Aorta (tissue), 5 donors: ENCODE results near the gene HKDC1. TPM values are rescaled to one million over a fixed set of nuclear protein-coding genes. Genes with fewer than 3 reads are reported as not detected.
A peak's percentile ranks its signal among the peaks of the same experiment; 100 is the strongest.
"Not testable (repeated sequence)": the region's sequence is repeated elsewhere in the genome, so short reads cannot be mapped to it uniquely, and the experiment has no call there.

Experiments used
- ATAC-seq: fragments of 200-7000 bp; cut with Tn5 transposase; one replicate; pipeline ENCODE4 v1.9.1; 2022; ENCODE audit warnings: moderate library complexity; ENCODE audit not compliant: low FRiP score
- DNase-seq, 2 donors: peaks; one replicate each; pipeline ENCODE4 v3.0.0-alpha.2; 2020
- H3K27ac ChIP-seq, 2 donors: one replicate each; pipeline ENCODE4 v1.5.1; 2013; ENCODE audit warnings: low read length in 2 of 2, mild to moderate bottlenecking in 2 of 2, moderate library complexity in 2 of 2, control low read depth in 1 of 2, inconsistent platforms in 1 of 2, low read depth in 1 of 2
- H3K27me3 ChIP-seq, 2 donors: one replicate each; pipeline ENCODE4 v1.6.1; 2013; ENCODE audit warnings: control low read depth in 1 of 2, low read length in 1 of 2, mild to moderate bottlenecking in 1 of 2, moderate library complexity in 1 of 2; ENCODE audit not compliant: insufficient read depth in 2 of 2, control insufficient read depth in 1 of 2
- H3K36me3 ChIP-seq, 2 donors: one replicate each; pipeline ENCODE4 v1.6.1; 2013; ENCODE audit warnings: control low read depth in 1 of 2, low read length in 1 of 2, mild to moderate bottlenecking in 1 of 2; ENCODE audit not compliant: insufficient read depth in 2 of 2, control insufficient read depth in 1 of 2
- H3K4me1 ChIP-seq, 2 donors: one replicate each; pipeline ENCODE4 v1.6.1; 2013; ENCODE audit warnings: low read length in 2 of 2, control low read depth in 1 of 2, mild to moderate bottlenecking in 1 of 2, moderate library complexity in 1 of 2; ENCODE audit not compliant: insufficient read depth in 2 of 2, control insufficient read depth in 1 of 2
- H3K4me3 ChIP-seq, 2 donors: one replicate each; pipeline ENCODE4 v1.5.1; 2013; ENCODE audit warnings: low read length in 2 of 2, control low read depth in 1 of 2, mild to moderate bottlenecking in 1 of 2
- H3K9me3 ChIP-seq: one replicate; pipeline ENCODE4 v1.6.1; 2013; ENCODE audit warnings: mild to moderate bottlenecking, low read length; ENCODE audit not compliant: control insufficient read depth
- WGBS, 2 donors: extraction: QIAGEN DNeasy Blood & Tissue Kit; methylation state at CpG; one replicate each; pipeline ENCODE4 v1.1.7; 2013; 5-methylcytosine and 5-hydroxymethylcytosine counted together
- intact Hi-C, 2 donors: fragments of 100-400 bp; cut with DNase I; formaldehyde crosslinking; loops; one replicate each; pipeline versions ENCODE4 v1.14.2 to v1.15.0; 2022
- polyA plus RNA-seq, 2 donors: library from polyadenylated mRNA; stranded (reverse); fragments of 200-250 nt; gene quantifications; one replicate each; pipeline ENCODE4 v1.2.3, GENCODE V29; 2013
- total RNA-seq, 2 donors: library from RNA; stranded (reverse); fragmentation: NEBNext Ultra II Directional; extraction: Animal tissue kit (Norgen Biotek cat#: 25700); gene quantifications; one replicate each; pipeline ENCODE4 v1.2.1, GENCODE V29; 2021
- donor health status: healthy with polysubstance abuse.
- donor health status: Bipolar disorder and iron deficiency.
- donor health status: DM: no; HTN: no; CAD: no.
- donor health status: DM: no; HTN: no; CAD: no.
- donor health status: DM: yes; HTN: yes; CAD: no.

Gene HKDC1
- total and polyA plus RNA-seq, 4 donors = 3.1 TPM; not detected in 3

GRCh38 chr10:69295027-69295636, 75.0 kb downstream of the HKDC1 start:
- DNase-seq = peak in 1 of 2 donors; percentile 56
- Histone ChIP-seq H3K4me3 (no peak overlapping the region), H3K27ac (no peak overlapping the region), H3K4me1 (no peaks in the 10 kb centered on the region), H3K27me3 (no peaks in the 10 kb centered on the region), H3K36me3 (no peaks in the 10 kb centered on the region), H3K9me3 (no peaks in the 10 kb centered on the region)
- WGBS, 2 donors = 93% methylated on average over 10 to 11 of the region's 11 CpGs
- intact Hi-C loops = no loop called here
- no peak for ATAC-seq

GRCh38 chr10:69303632-69304051, 83.5 kb downstream of the HKDC1 start:
- WGBS, 2 donors = 96 to 97% methylated on average over 3 of the region's 3 CpGs
- H3K9me3 ChIP-seq = no peaks in the 10 kb centered on the region
- DNase-seq = peak in 1 of 2 donors; percentile 57
- H3K36me3 ChIP-seq = no peaks in the 10 kb centered on the region
- H3K4me1 ChIP-seq = no peaks in the 10 kb centered on the region
- no peak for ATAC-seq
- no peak overlapping the region for H3K27ac ChIP-seq
- H3K4me3 ChIP-seq = no peak overlapping the region
- intact Hi-C loops = loop anchor here in 1 of 2 donors (5.0 kb wide), 1 partner anchor 36 kb away; no protein-coding TSS in a partner anchor
- H3K27me3 ChIP-seq = no peaks in the 10 kb centered on the region

- H3K27ac ChIP-seq = no peak overlapping the region
- ATAC-seq (no peak), DNase-seq (no peak)
- no peaks in the 10 kb centered on the region for H3K27me3 ChIP-seq
- H3K4me1 ChIP-seq = no peaks in the 10 kb centered on the region
- no peaks in the 10 kb centered on the region for H3K36me3 ChIP-seq
- no peak overlapping the region for H3K4me3 ChIP-seq
- intact Hi-C loops = no loop called here
- WGBS, 2 donors = 85 to 92% methylated on average over 2 of the region's 2 CpGs
- H3K9me3 ChIP-seq = no peaks in the 10 kb centered on the region
Observed at GRCh38 chr10:69306421-69306820, 86.3 kb downstream of the HKDC1 start.

- DNase-seq = no peak
- no peak overlapping the region for H3K4me3 ChIP-seq
- no peak overlapping the region for H3K27ac ChIP-seq
- ATAC-seq = no peak
- no peaks in the 10 kb centered on the region for H3K27me3 ChIP-seq
- intact Hi-C loops = no loop called here
- 86 to 88% methylated on average over 4 of the region's 4 CpGs for WGBS, 2 donors
- H3K36me3 ChIP-seq = no peaks in the 10 kb centered on the region
- no peaks in the 10 kb centered on the region for H3K9me3 ChIP-seq
- no peaks in the 10 kb centered on the region for H3K4me1 ChIP-seq
Observed at GRCh38 chr10:69307434-69307833, 87.3 kb downstream of the HKDC1 start.

GRCh38 chr10:69308304-69308703, 88.2 kb downstream of the HKDC1 start:
- DNase-seq, H3K4me3 ChIP-seq, H3K27ac ChIP-seq, ATAC-seq, H3K4me1 ChIP-seq, H3K36me3 ChIP-seq, H3K9me3 ChIP-seq, intact Hi-C loops, H3K27me3 ChIP-seq: not testable (repeated sequence)
- WGBS, 2 donors = 94 to 98% methylated on average over 10 of the region's 10 CpGs

GRCh38 chr10:69311309-69311708, 91.2 kb downstream of the HKDC1 start:
- H3K4me1 ChIP-seq = no peaks in the 10 kb centered on the region
- no peaks in the 10 kb centered on the region for H3K27me3 ChIP-seq
- no peak overlapping the region for H3K4me3 ChIP-seq
- no peak overlapping the region for H3K27ac ChIP-seq
- ATAC-seq = no peak
- no peaks in the 10 kb centered on the region for H3K9me3 ChIP-seq
- no peak for DNase-seq
- no peaks in the 10 kb centered on the region for H3K36me3 ChIP-seq
- intact Hi-C loops = no loop called here
- WGBS, 2 donors = 23 to 28% methylated on average over 4 of the region's 4 CpGs

GRCh38 chr10:69312528-69312927, 92.4 kb downstream of the HKDC1 start:
- H3K4me3 ChIP-seq = no peak overlapping the region
- 85 to 92% methylated on average over 4 of the region's 4 CpGs for WGBS, 2 donors
- intact Hi-C loops = no loop called here
- H3K27ac ChIP-seq = no peak overlapping the region
- ATAC-seq (no peak), DNase-seq (no peak)
- H3K4me1 ChIP-seq = no peaks in the 10 kb centered on the region
- no peaks in the 10 kb centered on the region for H3K27me3 ChIP-seq
- no peaks in the 10 kb centered on the region for H3K9me3 ChIP-seq
- no peaks in the 10 kb centered on the region for H3K36me3 ChIP-seq

- Histone ChIP-seq H3K4me1 (no peaks in the 10 kb centered on the region), H3K9me3 (no peaks in the 10 kb centered on the region), H3K27me3 (no peaks in the 10 kb centered on the region), H3K27ac (no peak overlapping the region), H3K36me3 (no peaks in the 10 kb centered on the region), H3K4me3 (no peak overlapping the region)
- DNase-seq (no peak), ATAC-seq (no peak)
- WGBS, 2 donors = 92 to 94% methylated on average over 3 of the region's 3 CpGs
- intact Hi-C loops = loop anchor here (5.0 kb wide), 4 partner anchors 62 to 78 kb away; no protein-coding TSS in a partner anchor
Observed at GRCh38 chr10:69315100-69315542, 95.0 kb downstream of the HKDC1 start.

GRCh38 chr10:69315610-69316312, 95.6 kb downstream of the HKDC1 start:
- DNase-seq (no peak), ATAC-seq (no peak)
- H3K27me3 ChIP-seq = no peaks in the 10 kb centered on the region
- 92 to 96% methylated on average over 6 of the region's 6 CpGs for WGBS, 2 donors
- H3K4me1 ChIP-seq = no peaks in the 10 kb centered on the region
- no peak overlapping the region for H3K4me3 ChIP-seq
- no peaks in the 10 kb centered on the region for H3K9me3 ChIP-seq
- H3K27ac ChIP-seq = no peak overlapping the region
- no peaks in the 10 kb centered on the region for H3K36me3 ChIP-seq
- intact Hi-C loops = loop anchor here (5.0 kb wide), 4 partner anchors 62 to 78 kb away; no protein-coding TSS in a partner anchor
